NOMO-1 treated with dmso at 0.1 percent for 144 hours (cell line): ENCODE data around the gene PRKAR2B.
A peak's percentile ranks its signal among the peaks of the same experiment; 100 is the strongest.
"Not testable (repeated sequence)": the region's sequence is repeated elsewhere in the genome, so short reads cannot be mapped to it uniquely, and the experiment has no call there.

Experiments
- DNase-seq: peaks from one replicate; lab custom pipeline; 2025; ENCODE audit not compliant: unreplicated experiment; lab: John Stamatoyannopoulos, UW

The PRKAR2B gene

DNA sequence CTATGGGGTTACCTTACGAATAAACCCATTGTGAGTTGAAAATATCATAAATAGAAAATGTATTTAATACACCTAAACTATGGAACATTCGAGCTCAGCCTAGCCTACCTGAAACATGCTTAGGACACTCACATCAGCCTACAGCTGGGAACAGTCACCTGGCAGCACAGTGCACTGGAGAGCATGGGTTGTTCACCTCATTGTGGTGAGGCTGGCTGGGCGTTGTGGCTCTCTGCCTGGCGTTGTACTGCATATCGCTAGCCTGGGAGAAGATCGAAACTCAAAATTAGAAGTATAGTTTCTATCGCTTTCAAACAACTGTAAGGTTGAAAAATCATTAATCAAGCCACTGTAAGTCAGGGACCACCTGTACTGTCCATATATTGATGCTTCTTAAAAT is 107.0 kb downstream of the PRKAR2B start:
- DNase-seq, result no peak

DNA sequence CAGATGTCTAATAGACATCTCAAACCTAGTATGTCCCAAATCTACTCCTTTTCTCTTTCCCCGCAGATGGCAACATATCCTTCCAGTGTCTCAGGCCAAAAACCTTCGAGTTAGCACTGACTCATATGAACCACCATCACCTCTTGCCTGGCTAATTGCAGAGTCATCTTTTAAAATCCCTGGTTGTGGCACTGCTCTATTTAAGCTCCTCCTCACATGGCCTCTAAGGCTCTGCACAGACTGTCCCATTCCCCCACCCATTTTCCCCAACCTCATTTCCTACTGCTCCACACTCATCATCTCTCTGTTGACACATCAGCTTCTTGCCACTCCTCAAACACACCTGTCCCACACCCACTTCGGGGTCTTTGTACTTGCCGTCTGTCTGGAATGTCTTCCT is 107.5 kb downstream of the PRKAR2B start:
- DNase-seq, result no peak

DNA sequence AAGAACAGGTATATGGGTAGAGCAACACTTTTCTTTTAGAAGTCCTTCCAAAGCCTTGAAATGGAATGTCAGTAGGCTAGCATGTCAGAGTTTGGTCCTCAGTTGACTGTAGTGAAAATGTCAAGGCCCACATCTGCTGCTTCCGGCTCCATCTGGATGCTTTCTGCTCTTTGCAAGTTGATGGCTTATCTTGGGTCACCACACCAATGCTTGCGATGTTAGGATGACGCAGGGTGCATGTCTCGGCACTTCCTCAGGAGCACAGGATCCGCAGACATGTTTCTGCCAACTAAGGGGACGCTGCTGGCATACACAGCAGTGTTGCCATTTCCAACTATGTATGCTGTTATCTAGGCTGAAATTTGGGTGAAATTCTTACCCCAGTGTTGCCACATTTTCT is 110.3 kb downstream of the PRKAR2B start:
- no peak for DNase-seq

GRCh38 chr7:107155726-107156125 is 111.2 kb downstream of the PRKAR2B start:
- not testable (repeated sequence) for DNase-seq

- DNase-seq, result no peak
Observed at GRCh38 chr7:107157091-107157490, 112.6 kb downstream of the PRKAR2B start.

DNA sequence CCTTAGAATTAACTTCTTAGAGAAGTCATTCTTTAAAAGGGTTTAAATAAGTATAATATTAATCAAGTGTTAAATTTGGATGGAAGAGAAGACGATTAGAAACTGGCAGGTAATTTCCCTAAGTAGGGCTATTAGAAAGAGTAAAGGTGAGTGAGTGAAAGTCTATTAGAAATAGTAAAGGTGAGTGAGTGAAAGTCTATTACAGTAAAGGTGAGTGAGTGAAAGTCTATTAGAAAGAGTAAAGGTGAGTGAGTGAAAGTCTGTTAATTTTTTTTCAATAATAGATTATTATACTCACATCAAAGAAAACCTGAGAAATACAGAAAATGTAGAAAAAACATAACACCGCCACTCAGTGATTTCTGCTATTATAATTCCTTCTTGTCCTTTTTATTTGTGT is 113.5 kb downstream of the PRKAR2B start:
- DNase-seq, result no peak

- DNase-seq, result no peak
Observed at GRCh38 chr7:107160389-107160788, 115.9 kb downstream of the PRKAR2B start.

- no peak for DNase-seq
Observed at GRCh38 chr7:107161415-107161814, 116.9 kb downstream of the PRKAR2B start.

DNA sequence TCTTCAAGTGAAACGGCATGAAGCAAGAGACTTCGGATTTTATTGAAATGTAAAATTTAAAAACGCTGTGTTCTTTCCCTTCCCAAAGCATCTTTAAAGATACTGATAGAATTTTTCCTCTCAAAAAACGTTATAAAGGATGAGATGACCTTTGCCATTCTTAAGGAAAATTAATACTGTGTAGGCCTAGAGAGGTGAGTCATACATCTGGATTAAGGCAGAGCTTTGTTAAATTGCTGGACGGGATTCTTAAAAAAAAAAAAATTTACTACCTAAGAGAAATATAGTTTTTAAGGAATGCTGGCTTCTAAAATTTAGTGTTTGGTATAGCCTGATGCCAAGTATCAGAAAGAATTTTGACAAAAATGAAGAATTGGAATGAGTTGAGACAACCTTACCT is 118.0 kb downstream of the PRKAR2B start:
- DNase-seq, result no peak

- no peak for DNase-seq
Observed at GRCh38 chr7:107164092-107164491, 119.6 kb downstream of the PRKAR2B start.

DNA sequence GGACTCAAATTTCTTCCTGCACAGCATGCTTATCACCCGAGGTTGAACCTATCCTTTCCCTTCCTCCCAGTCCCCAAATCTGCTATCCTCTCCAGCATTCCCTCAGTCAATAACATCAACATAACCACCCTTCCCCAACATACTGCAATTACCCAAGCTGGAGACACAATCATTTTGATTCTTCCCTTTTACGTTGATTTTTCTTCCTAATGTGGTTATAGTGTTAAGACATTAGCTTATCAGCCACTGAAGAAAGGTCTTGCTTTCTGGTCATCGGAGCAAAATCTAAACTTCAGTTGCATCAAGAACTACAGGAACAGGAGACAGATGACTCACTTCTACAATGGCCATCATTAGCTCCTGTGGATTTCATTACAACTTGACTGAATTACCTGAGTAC is 120.8 kb downstream of the PRKAR2B start:
- no peak for DNase-seq

GRCh38 chr7:107166736-107167426 is 122.4 kb downstream of the PRKAR2B start:
- no peak for DNase-seq

GRCh38 chr7:107167483-107168232 is 123.2 kb downstream of the PRKAR2B start:
- DNase-seq, result peak; percentile 4

DNA sequence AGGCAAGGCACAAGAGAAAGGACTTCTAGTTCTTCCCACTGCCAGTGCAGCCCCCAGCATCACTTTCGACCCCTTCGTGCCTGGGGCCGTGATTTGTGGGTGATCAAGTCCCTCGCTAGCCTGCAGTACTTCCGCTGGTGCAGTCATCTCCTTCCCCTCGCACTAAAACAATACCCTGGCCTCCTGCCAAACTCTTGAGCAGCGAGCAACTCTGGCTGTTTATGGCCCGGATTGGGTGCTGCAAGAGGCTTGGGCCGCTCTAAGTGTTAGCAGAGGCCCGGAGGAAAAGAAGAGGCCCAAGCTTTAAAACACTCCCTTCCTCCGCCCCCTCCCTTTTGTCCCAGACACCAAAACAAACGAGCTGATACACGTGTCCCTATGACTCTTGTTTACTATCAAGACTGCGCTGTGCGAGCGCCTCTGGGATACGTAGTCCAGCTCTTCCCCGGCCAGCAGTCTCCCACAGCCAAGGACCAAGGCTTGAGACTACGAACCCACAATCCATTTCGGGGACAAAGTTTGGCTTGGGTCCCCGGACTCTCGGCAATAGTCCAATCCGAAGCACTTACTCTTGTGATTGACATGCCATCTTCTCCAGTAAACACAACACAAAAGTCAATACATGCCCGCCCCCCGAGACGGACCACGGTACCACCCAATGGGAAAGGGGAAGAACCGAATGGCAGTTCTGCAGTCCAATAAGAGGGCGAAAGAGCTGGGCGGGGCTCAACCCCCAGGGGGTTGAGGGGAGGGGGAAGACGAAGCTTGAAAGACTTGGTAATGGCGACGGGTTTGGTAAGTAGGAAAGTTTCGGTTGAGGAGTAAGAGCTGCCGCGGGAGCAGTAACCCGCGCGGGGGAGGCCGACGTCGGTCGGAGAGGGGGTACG is 124.0 kb downstream of the PRKAR2B start, which contains the start of gene HBP1:
Gene HBP1, plus strand, starts transcription at position 771 of the 887 bp plus-strand sequence. CDS start 10,891 bp downstream, outside the sequence.
- peak; percentile 97 for DNase-seq

GRCh38 chr7:107169120-107170050 is 124.9 kb downstream of the PRKAR2B start:
- peak; percentile 72 for DNase-seq

DNA sequence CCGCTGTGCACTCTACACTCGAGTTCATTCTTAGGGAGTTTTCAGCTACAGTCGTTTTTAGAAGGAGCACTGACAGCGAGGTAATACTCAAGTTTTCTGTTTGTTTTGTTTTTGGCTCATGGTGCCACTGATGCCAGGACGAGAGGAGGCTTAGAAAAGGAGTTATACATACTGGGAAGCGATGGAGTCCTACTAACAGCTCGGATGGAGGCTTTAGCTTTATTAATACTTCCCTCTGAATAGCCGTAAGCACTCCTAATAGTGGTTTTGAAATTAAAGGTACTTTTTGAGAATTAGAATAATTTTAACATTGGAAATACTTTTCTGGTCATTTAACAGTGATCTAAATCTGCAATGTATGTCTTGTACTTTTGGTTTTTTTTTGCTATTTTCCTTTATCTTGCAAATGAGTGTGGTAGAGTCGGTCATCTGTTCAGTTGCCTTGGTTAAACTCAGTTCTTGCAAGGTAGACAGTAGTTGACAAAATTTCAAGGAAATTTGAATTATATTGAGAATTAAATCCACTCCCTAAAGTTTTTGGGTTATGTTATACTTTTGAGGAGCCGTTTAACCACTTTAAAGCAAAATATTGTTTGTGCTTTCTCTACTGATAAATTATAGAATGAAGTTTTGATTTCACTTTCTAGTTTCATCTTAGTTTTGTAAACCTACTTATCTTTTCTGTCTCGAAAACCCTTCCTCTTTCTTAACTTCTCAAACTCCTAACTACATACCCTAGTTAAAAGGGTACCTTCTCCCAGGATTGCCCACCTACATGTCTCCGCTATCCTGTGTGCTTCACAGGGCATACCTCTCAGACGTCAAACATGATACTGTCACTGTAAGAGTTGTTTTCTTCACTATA is 125.8 kb downstream of the PRKAR2B start:
- no peak for DNase-seq

DNA sequence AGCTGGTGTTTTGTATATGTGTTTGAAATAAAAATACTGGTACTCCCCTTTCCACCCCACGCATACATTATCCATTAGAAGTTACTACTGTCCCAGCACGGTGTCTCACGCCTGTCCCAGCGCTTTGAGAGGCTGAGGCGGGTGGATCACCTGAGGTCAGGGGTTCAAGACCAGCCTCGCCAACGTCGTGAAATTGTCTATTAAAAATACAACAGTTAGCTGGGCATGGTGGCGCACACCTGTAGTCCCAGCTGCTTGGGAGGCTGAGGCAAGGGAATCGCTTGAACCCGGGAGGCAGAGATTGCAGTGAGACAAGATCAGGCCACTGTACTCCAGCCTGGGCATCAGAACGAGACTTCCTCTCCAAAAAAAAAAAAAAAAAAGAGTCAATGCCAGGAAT is 127.0 kb downstream of the PRKAR2B start:
- no peak for DNase-seq

DNA sequence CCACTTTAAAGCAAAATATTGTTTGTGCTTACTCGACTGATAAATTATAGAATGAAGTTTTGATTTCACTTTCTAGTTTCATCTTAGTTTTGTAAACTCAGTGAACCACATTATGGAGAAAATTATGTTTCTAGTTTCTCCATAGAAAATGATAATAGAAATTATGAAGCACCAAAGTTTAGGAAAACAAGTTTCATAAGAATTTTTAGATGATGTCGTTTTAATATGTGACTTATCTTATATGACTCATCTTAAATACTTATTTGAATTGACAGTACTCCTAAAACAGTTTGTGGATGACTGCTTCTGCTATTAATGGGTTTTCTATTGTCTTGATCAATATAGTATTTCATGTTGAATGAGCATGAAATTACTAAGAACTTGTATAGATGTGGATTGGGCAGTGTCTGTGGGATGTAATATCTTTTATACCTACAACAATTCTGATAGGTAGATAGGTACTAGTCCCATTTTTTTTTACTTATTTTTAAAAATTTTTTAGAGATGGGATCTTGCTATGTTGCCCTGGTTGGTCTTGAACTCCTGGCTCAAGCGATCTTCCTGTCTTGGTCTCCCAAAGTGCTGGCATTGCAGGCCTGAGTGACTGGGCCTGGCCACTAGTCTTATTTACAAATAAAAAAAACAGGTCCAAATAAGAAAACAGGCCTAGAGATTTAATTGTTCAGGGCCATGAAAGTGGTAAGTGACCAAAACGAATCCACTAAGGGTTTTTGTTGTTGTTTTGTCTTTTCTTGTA is 127.9 kb downstream of the PRKAR2B start:
- DNase-seq, result no peak

- no peak for DNase-seq
Observed at GRCh38 chr7:107173191-107173590, 128.7 kb downstream of the PRKAR2B start.
